Measurements from ENCODE around the gene ITGA8.

ITGA8 gene

DNA sequence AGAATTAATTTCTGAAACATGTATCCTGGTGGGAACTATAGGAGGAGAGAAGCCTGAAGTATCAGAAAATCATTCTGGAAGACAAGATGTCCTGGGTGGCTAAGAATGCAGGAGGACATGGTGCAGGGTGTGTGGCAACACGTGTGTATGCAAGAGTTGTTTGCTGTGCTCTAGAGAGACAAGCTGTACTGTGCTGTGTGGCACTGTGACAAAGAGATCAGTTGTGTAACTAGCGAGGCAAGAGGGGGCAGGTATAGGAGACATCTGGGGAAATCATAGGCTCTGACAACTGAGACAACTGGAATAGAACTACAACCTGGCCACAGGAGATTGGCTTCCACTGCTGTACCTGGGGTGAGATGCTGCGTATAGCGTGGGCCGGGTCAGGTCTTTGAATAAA, 9.3 kb downstream of the ITGA8 start:
- Histone ChIP-seq H3K27me3 (ENCODE audit: insufficient read depth, low read length) (no peaks in the 10 kb centered on the region), H3K36me3 (ENCODE audit: insufficient read depth, low read length) (no peaks in the 10 kb centered on the region), H3K9ac (ENCODE audit: low read length) (no peak overlapping the region), H2AFZ (ENCODE audit: low read length) (no peak overlapping the region), H3K4me1 (ENCODE audit: insufficient read depth, low read length, severe bottlenecking) (no peaks in the 10 kb centered on the region), H3K4me2 (ENCODE audit: low read length) (no peak overlapping the region), H4K20me1 (ENCODE audit: insufficient read depth, low read length) (no peaks in the 10 kb centered on the region), H3K9me3 (ENCODE audit: low read length) (no peaks in the 10 kb centered on the region), H3K4me3 (ENCODE audit: low read depth, low read length, poor library complexity, severe bottlenecking) (no peak overlapping the region), H3K9me2 (ENCODE audit: low read depth, low read length) (no peaks in the 10 kb centered on the region), H3F3A (ENCODE audit: insufficient read depth, low read length) (no peaks in the 10 kb centered on the region), H3K27ac (ENCODE audit: low read depth, low read length, poor library complexity, severe bottlenecking) (no peak overlapping the region), H3K79me2 (ENCODE audit: insufficient read depth, low read length) (no peaks in the 10 kb centered on the region)
- no peak for TF ChIP-seq CTCF (IDR thresholded peaks at IDR 0.05; ENCODE audit: low read length)
- TF ChIP-seq EZH2 (IDR thresholded peaks at IDR 0.05; ENCODE audit: borderline replicate concordance, low read length), result no peak

- no peaks in the 10 kb centered on the region for H3K9me2 ChIP-seq (ENCODE audit: low read depth, low read length)
- TF ChIP-seq CTCF (IDR thresholded peaks at IDR 0.05; ENCODE audit: low read length), result no peak
- TF ChIP-seq EZH2 (IDR thresholded peaks at IDR 0.05; ENCODE audit: borderline replicate concordance, low read length), result no peak
- H3K27me3 ChIP-seq (ENCODE audit: insufficient read depth, low read length), result no peaks in the 10 kb centered on the region
- no peak overlapping the region for H3K27ac ChIP-seq (ENCODE audit: low read depth, low read length, poor library complexity, severe bottlenecking)
- H3K36me3 ChIP-seq (ENCODE audit: insufficient read depth, low read length), result no peaks in the 10 kb centered on the region
- H3F3A ChIP-seq (ENCODE audit: insufficient read depth, low read length), result no peaks in the 10 kb centered on the region
- no peak overlapping the region for H3K4me2 ChIP-seq (ENCODE audit: low read length)
- H3K79me2 ChIP-seq (ENCODE audit: insufficient read depth, low read length), result no peaks in the 10 kb centered on the region
- no peaks in the 10 kb centered on the region for H4K20me1 ChIP-seq (ENCODE audit: insufficient read depth, low read length)
- H3K4me3 ChIP-seq (ENCODE audit: low read depth, low read length, poor library complexity, severe bottlenecking), result no peak overlapping the region
- no peaks in the 10 kb centered on the region for H3K9me3 ChIP-seq (ENCODE audit: low read length)
- no peaks in the 10 kb centered on the region for H3K4me1 ChIP-seq (ENCODE audit: insufficient read depth, low read length, severe bottlenecking)
- no peak overlapping the region for H3K9ac ChIP-seq (ENCODE audit: low read length)
- no peak overlapping the region for H2AFZ ChIP-seq (ENCODE audit: low read length)
Observed at GRCh38 chr10:15705298-15705697, 14.4 kb downstream of the ITGA8 start.

DNA sequence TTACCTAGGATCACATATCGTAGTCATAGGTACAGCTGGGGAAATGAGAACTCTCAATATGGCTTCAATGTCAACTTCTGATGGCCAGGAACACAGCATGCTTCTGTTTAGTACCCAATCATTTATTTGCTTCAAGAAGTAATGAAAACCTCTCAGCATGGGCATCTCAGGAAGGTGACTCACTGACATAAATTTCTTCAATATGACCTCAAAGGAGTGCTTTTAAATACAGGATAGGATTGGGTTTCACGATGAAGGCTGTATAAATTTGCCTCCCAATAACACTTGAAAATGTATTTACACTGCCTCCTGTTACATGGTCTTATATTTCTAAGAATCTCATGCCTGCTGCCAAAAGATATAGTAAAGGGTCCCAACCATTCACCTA, 15.1 kb downstream of the ITGA8 start:
- H3K9me3 ChIP-seq (ENCODE audit: low read length), result no peaks in the 10 kb centered on the region
- no peak overlapping the region for H2AFZ ChIP-seq (ENCODE audit: low read length)
- H3K4me3 ChIP-seq (ENCODE audit: low read depth, low read length, poor library complexity, severe bottlenecking), result no peak overlapping the region
- no peak overlapping the region for H3K9ac ChIP-seq (ENCODE audit: low read length)
- H3F3A ChIP-seq (ENCODE audit: insufficient read depth, low read length), result no peaks in the 10 kb centered on the region
- H3K27ac ChIP-seq (ENCODE audit: low read depth, low read length, poor library complexity, severe bottlenecking), result no peak overlapping the region
- no peak overlapping the region for H3K4me2 ChIP-seq (ENCODE audit: low read length)
- no peaks in the 10 kb centered on the region for H3K9me2 ChIP-seq (ENCODE audit: low read depth, low read length)
- H4K20me1 ChIP-seq (ENCODE audit: insufficient read depth, low read length), result no peaks in the 10 kb centered on the region
- no peak for TF ChIP-seq CTCF (IDR thresholded peaks at IDR 0.05; ENCODE audit: low read length)
- TF ChIP-seq EZH2 (IDR thresholded peaks at IDR 0.05; ENCODE audit: borderline replicate concordance, low read length), result no peak
- no peaks in the 10 kb centered on the region for H3K4me1 ChIP-seq (ENCODE audit: insufficient read depth, low read length, severe bottlenecking)
- no peaks in the 10 kb centered on the region for H3K27me3 ChIP-seq (ENCODE audit: insufficient read depth, low read length)
- H3K36me3 ChIP-seq (ENCODE audit: insufficient read depth, low read length), result no peaks in the 10 kb centered on the region
- H3K79me2 ChIP-seq (ENCODE audit: insufficient read depth, low read length), result no peaks in the 10 kb centered on the region

Data from OCI-LY1 (cell line).